ENCODE measurements around the gene CYP26A1. TPM values are rescaled to one million over a fixed set of nuclear protein-coding genes. Genes with fewer than 3 reads are reported as not detected.

The CYP26A1 gene
- total RNA-seq, 4 donors from 2014 or later = not detected

DNA sequence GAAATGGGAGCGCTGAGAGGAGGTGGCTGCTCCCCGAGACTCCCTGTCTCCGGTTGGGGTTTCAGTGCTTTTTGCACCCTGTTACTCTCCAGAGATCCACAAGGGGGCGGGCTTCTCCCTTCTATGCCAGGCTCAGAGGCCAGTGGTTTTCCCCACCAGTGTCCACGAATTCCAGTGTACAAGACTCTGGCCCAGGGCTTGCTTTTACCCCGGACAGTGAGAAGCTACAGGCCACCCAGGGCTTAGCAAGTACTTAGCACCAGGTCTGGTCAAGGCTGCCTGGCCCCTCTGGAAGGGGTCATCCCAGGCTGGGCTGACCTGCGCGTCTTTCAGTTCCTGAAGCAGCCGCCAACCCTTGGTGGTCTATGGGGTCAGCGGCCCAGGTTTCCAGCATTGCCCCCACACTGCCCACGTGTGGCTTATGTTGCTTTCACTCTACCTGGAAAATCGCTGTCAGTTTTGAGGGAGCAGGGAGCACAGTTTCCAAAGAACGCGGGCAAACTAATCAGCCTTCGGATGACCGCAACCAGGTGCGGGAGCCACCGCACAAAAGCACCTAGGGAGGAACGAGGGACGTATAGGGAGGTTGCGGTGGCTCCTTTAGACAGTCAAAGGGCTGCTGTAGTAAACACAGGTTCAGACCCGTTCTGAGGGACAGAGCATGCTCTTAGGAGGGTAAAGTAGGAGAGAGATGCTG lies 6.8 kb downstream of the CYP26A1 start:
- TF ChIP-seq EP300 (IDR thresholded peaks at IDR 0.05) = no peak
- TF ChIP-seq, protein P1, sequence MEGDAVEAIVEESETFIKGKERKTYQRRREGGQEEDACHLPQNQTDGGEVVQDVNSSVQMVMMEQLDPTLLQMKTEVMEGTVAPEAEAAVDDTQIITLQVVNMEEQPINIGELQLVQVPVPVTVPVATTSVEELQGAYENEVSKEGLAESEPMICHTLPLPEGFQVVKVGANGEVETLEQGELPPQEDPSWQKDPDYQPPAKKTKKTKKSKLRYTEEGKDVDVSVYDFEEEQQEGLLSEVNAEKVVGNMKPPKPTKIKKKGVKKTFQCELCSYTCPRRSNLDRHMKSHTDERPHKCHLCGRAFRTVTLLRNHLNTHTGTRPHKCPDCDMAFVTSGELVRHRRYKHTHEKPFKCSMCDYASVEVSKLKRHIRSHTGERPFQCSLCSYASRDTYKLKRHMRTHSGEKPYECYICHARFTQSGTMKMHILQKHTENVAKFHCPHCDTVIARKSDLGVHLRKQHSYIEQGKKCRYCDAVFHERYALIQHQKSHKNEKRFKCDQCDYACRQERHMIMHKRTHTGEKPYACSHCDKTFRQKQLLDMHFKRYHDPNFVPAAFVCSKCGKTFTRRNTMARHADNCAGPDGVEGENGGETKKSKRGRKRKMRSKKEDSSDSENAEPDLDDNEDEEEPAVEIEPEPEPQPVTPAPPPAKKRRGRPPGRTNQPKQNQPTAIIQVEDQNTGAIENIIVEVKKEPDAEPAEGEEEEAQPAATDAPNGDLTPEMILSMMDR (IDR thresholded peaks at IDR 0.05) = peak in 3 of 4 experiments; percentile 64 to 83 (median 69)
- H3K4me1 ChIP-seq = peaks cover 0 to 11% (median 0%) of the 10 kb centered on the region in 3 donors
- no peak overlapping the region for H3K27ac ChIP-seq
- peak; percentile 62 for ATAC-seq
- no peak overlapping the region for H3K4me3 ChIP-seq
- no peaks in the 10 kb centered on the region for H3K9me3 ChIP-seq
- H3K27me3 ChIP-seq = peaks cover 55% of the 10 kb centered on the region
- 28 to 63% methylated on average over 3 to 4 of the region's 22 CpGs for WGBS, 2 donors (ENCODE audit: low coverage in 1 of 2)
- no peaks in the 10 kb centered on the region for H3K36me3 ChIP-seq

DNA sequence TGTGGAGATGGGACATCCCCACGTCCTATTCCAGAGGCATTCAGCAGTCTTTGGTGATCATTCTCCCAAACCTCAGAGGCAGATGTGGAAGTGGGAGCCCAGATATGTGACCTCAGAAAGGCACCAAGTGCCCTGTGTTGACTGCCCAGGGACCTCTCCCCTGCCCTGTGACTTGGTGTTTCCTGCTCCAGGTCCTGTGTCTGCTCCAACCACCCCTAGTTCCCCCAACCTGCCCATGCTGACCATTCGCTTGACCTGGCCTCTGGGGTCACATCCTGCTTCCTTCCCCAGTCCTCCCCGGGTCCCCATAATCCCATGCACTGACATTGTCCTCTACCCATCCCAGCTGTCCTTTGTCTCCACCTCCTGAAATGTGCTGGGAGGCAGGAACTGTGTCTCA lies 7.6 kb downstream of the CYP26A1 start:
- Histone ChIP-seq H3K4me1 (peaks cover 0 to 10% (median 0%) of the 10 kb centered on the region in 3 donors), H3K36me3 (no peaks in the 10 kb centered on the region), H3K27ac (no peak overlapping the region), H3K27me3 (peaks cover 46% of the 10 kb centered on the region), H3K9me3 (no peaks in the 10 kb centered on the region), H3K4me3 (no peak overlapping the region)
- no peak for TF ChIP-seq POLR2A (IDR thresholded peaks at IDR 0.05)
- no peak for TF ChIP-seq EP300 (IDR thresholded peaks at IDR 0.05)
- no peak for TF ChIP-seq POLR2AphosphoS5 (IDR thresholded peaks at IDR 0.05)
- TF ChIP-seq, protein P1 (IDR thresholded peaks at IDR 0.05) = no peak
- no peak for ATAC-seq
- 50 to 56% methylated on average over 3 of the region's 3 CpGs for WGBS, 2 donors (ENCODE audit: low coverage in 1 of 2)

DNA sequence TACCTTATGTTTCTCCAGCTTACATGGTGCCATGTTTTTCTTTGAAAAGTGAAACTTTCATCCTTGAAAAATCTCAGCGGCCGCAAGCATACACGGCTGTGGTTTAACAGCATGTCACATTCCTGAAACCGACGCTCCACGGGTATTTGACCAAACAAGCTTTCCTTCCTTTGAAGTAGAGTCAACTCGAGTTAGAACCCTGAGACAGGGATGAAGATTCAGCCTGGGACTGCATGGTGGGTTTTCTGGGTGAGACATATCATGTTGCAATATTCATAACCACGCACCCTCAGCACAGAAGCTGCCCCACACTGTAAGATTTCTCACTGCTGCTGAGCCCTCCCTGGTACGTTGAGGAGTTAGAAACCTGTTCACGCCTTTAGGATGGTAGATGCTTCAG lies 8.1 kb downstream of the CYP26A1 start:
- H3K4me3 ChIP-seq = no peak overlapping the region
- H3K9me3 ChIP-seq = no peaks in the 10 kb centered on the region
- no peaks in the 10 kb centered on the region for H3K36me3 ChIP-seq
- no peak overlapping the region for H3K27ac ChIP-seq
- TF ChIP-seq EP300 (IDR thresholded peaks at IDR 0.05) (no peak), POLR2AphosphoS5 (IDR thresholded peaks at IDR 0.05) (no peak), POLR2A (IDR thresholded peaks at IDR 0.05) (no peak)
- TF ChIP-seq, protein P1 (IDR thresholded peaks at IDR 0.05) = no peak
- H3K4me1 ChIP-seq = peaks cover 0 to 10% (median 0%) of the 10 kb centered on the region in 3 donors
- no peak for ATAC-seq
- peaks cover 44% of the 10 kb centered on the region for H3K27me3 ChIP-seq
- 57 to 61% methylated on average over 8 to 10 of the region's 10 CpGs for WGBS, 2 donors (ENCODE audit: low coverage in 1 of 2)

DNA sequence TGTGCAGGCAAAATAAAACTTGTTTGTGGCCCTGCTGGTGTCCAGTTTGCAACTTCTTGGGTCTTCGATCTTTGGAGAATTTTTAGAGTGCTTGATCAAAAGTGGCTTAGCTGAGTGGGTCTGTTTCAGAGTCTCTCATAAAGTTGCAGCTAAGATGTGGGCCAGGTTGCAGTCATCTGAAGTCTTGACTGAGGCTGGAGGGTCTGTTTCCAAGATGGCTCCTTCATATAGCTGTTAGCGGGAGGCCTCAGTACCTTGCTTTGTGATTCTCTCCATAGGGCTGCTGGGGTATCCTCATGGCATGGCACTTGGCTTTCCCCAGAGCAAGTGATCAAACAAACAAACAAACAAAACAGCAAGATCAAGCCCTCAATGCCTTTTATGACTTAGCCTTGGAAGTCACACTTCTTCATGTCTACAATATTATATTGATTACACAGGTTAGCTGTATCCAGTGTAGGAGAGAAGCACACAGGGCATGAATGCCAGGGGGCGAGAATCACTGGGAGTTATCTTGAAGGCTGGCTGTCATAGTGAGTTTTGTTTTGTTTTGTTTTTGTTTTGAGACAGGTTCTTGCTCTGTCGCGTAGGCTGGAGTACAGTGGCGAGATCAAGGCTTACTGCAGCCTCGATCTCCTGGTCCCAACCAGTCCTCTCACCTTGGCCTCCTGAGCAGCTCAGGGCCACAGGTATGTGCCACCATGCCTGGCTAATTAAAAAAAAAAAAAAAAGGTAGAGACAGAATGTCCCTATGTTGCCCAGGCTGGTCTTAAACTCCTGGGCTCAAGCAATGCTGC lies 10.2 kb downstream of the CYP26A1 start:
- Histone ChIP-seq H3K9me3 (no peaks in the 10 kb centered on the region), H3K27me3 (peaks cover 28% of the 10 kb centered on the region), H3K27ac (no peak overlapping the region), H3K4me3 (no peak overlapping the region), H3K4me1 (peaks cover 0 to 10% (median 0%) of the 10 kb centered on the region in 3 donors), H3K36me3 (no peaks in the 10 kb centered on the region)
- 80 to 90% methylated on average over 6 of the region's 7 CpGs for WGBS, 2 donors (ENCODE audit: low coverage in 1 of 2)
- TF ChIP-seq EP300 (IDR thresholded peaks at IDR 0.05) = no peak
- ATAC-seq = no peak

DNA sequence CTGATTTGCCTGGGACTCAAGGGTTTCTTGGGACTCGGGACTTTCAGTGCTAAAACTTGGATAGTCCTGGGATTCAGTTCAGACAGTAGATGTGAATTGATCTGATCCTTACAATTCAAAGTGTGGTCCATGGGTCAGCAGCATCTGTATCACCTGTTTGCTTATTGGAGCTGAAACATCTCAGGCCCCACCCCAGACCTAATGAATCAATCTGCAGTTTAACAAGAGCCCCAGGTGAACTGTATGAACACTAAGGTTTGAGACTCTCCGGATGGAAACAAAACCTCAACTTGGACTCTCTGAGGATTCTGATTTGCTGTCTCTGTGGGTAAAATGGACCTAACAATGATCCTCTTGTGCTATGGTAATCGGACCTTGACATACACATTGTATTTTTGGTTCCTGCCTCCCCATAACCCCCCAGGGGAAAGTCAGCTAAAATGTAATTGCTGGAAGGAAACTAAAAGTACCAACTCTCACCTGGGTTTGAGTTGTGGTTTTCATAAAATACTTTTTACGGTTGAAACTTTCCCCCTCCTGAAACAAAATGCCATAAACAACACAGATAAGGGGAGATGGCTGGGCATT lies 11.7 kb downstream of the CYP26A1 start:
- Histone ChIP-seq H3K36me3 (no peaks in the 10 kb centered on the region), H3K27ac (no peak overlapping the region), H3K4me3 (no peak overlapping the region), H3K4me1 (peaks cover 0 to 3% (median 0%) of the 10 kb centered on the region in 3 donors), H3K27me3 (peaks cover 14% of the 10 kb centered on the region), H3K9me3 (no peaks in the 10 kb centered on the region)
- ATAC-seq = no peak
- 48 to 72% methylated on average over 3 of the region's 4 CpGs for WGBS, 2 donors (ENCODE audit: low coverage in 1 of 2)
- TF ChIP-seq, protein P1 (IDR thresholded peaks at IDR 0.05) = no peak
- TF ChIP-seq EP300 (IDR thresholded peaks at IDR 0.05) (no peak), POLR2A (IDR thresholded peaks at IDR 0.05) (no peak), POLR2AphosphoS5 (IDR thresholded peaks at IDR 0.05) (no peak)
